T-cell (primary cell): Measurements from ENCODE around the gene NPR3. TPM values are rescaled to one million over a fixed set of nuclear protein-coding genes. Genes with fewer than 3 reads are reported as not detected.

Experiments used
- ATAC-seq, 4 experiments: fragments of 200-7000 bp in 3 of 4; fragments of 150-1000 bp in 1 of 4; cut with Tn5 transposase; replicated peaks in 1 of 4; 1 replicate in 3 of 4; 2 replicates in 1 of 4; pipeline ENCODE4 v1.10.0; 2021; ENCODE audit warnings: moderate library complexity in 3 of 4, mild to moderate bottlenecking in 2 of 4, moderate number of reproducible peaks in 1 of 4
- CTCF ChIA-PET, 2 donors: fragments of 300-600 bp; sonication (Branson Sonifier 250); formaldehyde crosslinking; loops; one replicate each; lab custom pipeline; 2022; ENCODE audit warnings: antibody characterized with exemption in 2 of 2; lab: Charles Lee
- POLR2A ChIA-PET, 2 donors: fragments of 300-600 bp; sonication (Branson Sonifier 250); formaldehyde crosslinking; loops; one replicate each; lab custom pipeline; 2022; ENCODE audit warnings: antibody characterized with exemption in 2 of 2; lab: Charles Lee
- DNase-seq, 35 experiments: peaks; one replicate each; pipeline versions ENCODE4 v3.0.0 to v3.0.0-alpha.2; 2013 to 2023
- H3K27ac ChIP-seq: one replicate; pipeline ENCODE4 v1.5.1; 2013; ENCODE audit warnings: low read length
- H3K27me3 ChIP-seq, 2 experiments: replicated peaks in 1 of 2; 1 replicate in 1 of 2; 2 replicates in 1 of 2; pipeline versions ENCODE4 v1.6.1 to v1.7.0; 2013; ENCODE audit warnings: low read length in 1 of 2, mixed read lengths in 1 of 2; ENCODE audit not compliant: control insufficient read depth in 2 of 2, insufficient read depth in 2 of 2; ENCODE audit errors: extremely low read depth in 1 of 2
- H3K36me3 ChIP-seq, 2 donors: 1 replicate in 1 of 2; 2 replicates in 1 of 2; pipeline versions ENCODE4 v1.6.1 to v1.7.0; 2013; ENCODE audit warnings: low read length in 1 of 2; ENCODE audit not compliant: control insufficient read depth in 2 of 2, insufficient read depth in 1 of 2; ENCODE audit errors: extremely low read depth in 1 of 2
- H3K4me1 ChIP-seq, 2 experiments: 1 replicate in 1 of 2; 2 replicates in 1 of 2; pipeline versions ENCODE4 v1.6.1 to v1.7.0; 2013; ENCODE audit warnings: low read length in 2 of 2, mixed read lengths in 1 of 2; ENCODE audit not compliant: insufficient read depth in 2 of 2, control insufficient read depth in 1 of 2; ENCODE audit errors: extremely low read depth in 1 of 2
- H3K4me3 ChIP-seq, 2 donors: 1 replicate in 1 of 2; 2 replicates in 1 of 2; pipeline versions ENCODE4 v1.5.1 to v1.7.0; 2013; ENCODE audit warnings: mild to moderate bottlenecking in 2 of 2, low read length in 1 of 2, moderate library complexity in 1 of 2; ENCODE audit not compliant: control insufficient read depth in 1 of 2; ENCODE audit errors: extremely low read depth in 1 of 2
- H3K9me3 ChIP-seq: 2 replicates; pipeline ENCODE4 v1.7.0; 2013
- H3K27ac Mint-ChIP-seq, 2 donors: one replicate each; pipeline ENCODE4 v1.8.0; 2020 to 2021; ENCODE audit warnings: mild to moderate bottlenecking in 2 of 2, mixed read lengths in 2 of 2
- H3K27me3 Mint-ChIP-seq, 2 donors: one replicate each; pipeline ENCODE4 v1.8.0; 2021 to 2022; ENCODE audit warnings: mixed read lengths in 2 of 2
- H3K36me3 Mint-ChIP-seq: one replicate; pipeline ENCODE4 v1.8.0; 2021; ENCODE audit warnings: mixed read lengths
- H3K4me1 Mint-ChIP-seq, 3 donors: one replicate each; pipeline ENCODE4 v1.8.0; 2020 to 2022; ENCODE audit warnings: mixed read lengths in 3 of 3, mild to moderate bottlenecking in 1 of 3
- H3K4me3 Mint-ChIP-seq, 3 donors: one replicate each; pipeline ENCODE4 v1.8.0; 2020 to 2022; ENCODE audit warnings: mild to moderate bottlenecking in 3 of 3, mixed read lengths in 3 of 3, moderate library complexity in 3 of 3
- H3K9me3 Mint-ChIP-seq, 3 donors: one replicate each; pipeline ENCODE4 v1.8.0; 2020 to 2022; ENCODE audit warnings: mixed read lengths in 3 of 3
- WGBS: methylation state at CpG from one replicate; pipeline ENCODE4 v1.1.5; 2013; ENCODE audit warnings: missing lambda C conversion rate; ENCODE audit not compliant: insufficient coverage; 5-methylcytosine and 5-hydroxymethylcytosine counted together
- total RNA-seq, 35 experiments: library from RNA in 6 of 35; stranded (reverse) in 6 of 35; fragments of 120-200 nt in 1 of 35; gene quantifications; one replicate each; pipeline versions ENCODE4 v1.2.1 to v1.2.4 and lab custom pipeline; 2013 to 2026

Gene NPR3
- total RNA-seq, 5 donors from 2014 or later (not counting 1 experiment from before 2014, with no cell fraction given), result 0.28 to 0.83 (median 0.54) TPM

GRCh38 chr5:32740651-32741050 is 29.5 kb downstream of the NPR3 start:
- H3K4me3 Mint-ChIP-seq, result no peak overlapping the region
- CTCF ChIA-PET, result no interaction called here
- POLR2A ChIA-PET, result no interaction called here
- no peaks in the 10 kb centered on the region for H3K36me3 ChIP-seq
- no peaks in the 10 kb centered on the region for H3K9me3 ChIP-seq
- H3K4me1 Mint-ChIP-seq, result no peaks in the 10 kb centered on the region
- peaks cover 0 to 7% of the 10 kb centered on the region in 2 donors for H3K27me3 Mint-ChIP-seq
- no peaks in the 10 kb centered on the region for H3K9me3 Mint-ChIP-seq
- no peaks in the 10 kb centered on the region for H3K4me1 ChIP-seq
- H3K27ac Mint-ChIP-seq, result no peak overlapping the region
- ATAC-seq (no peak), DNase-seq (no peak)
- H3K27ac ChIP-seq, result no peak overlapping the region
- no peaks in the 10 kb centered on the region for H3K36me3 Mint-ChIP-seq
- H3K27me3 ChIP-seq, result peaks cover 0 to 5% of the 10 kb centered on the region in 2 experiments
- no peak overlapping the region for H3K4me3 ChIP-seq
- WGBS, result 70% methylated on average over 1 of the region's 4 CpGs

DNA sequence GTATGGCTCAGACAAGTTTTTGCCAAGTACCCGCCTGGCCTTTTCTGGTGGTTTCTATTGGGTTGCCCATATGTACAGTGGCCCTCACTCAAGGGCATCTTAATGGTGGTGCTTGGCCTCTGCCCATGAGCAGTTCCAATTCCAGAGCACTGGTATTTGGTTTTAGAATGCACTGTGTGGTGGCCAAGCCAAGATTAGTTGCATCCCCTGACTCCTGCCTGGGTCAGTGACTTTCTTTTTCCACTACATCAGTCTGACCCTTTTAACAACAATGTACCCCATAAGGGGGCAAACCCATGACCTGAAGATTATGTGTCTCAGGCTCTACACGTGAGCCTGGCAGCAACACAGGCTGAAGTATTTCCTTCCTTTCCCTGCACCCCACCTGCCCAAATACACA is 34.2 kb downstream of the NPR3 start:
- ATAC-seq (no peak), DNase-seq (no peak)
- Histone ChIP-seq H3K4me1 (no peaks in the 10 kb centered on the region), H3K27me3 (peaks cover 0 to 6% of the 10 kb centered on the region in 2 experiments), H3K9me3 (no peaks in the 10 kb centered on the region), H3K4me3 (no peak overlapping the region), H3K36me3 (no peaks in the 10 kb centered on the region), H3K27ac (no peak overlapping the region)
- Mint-ChIP-seq H3K9me3 (peaks cover 0 to 7% (median 0%) of the 10 kb centered on the region in 3 donors), H3K4me3 (no peak overlapping the region), H3K36me3 (no peaks in the 10 kb centered on the region), H3K27me3 (no peaks in the 10 kb centered on the region), H3K27ac (no peak overlapping the region), H3K4me1 (no peaks in the 10 kb centered on the region)
- CTCF ChIA-PET, result no interaction called here
- POLR2A ChIA-PET, result no interaction called here
- 54% methylated on average over 2 of the region's 2 CpGs for WGBS

- Histone ChIP-seq H3K9me3 (no peaks in the 10 kb centered on the region), H3K27ac (no peak overlapping the region), H3K27me3 (peaks cover 0 to 3% of the 10 kb centered on the region in 2 experiments), H3K4me1 (no peaks in the 10 kb centered on the region), H3K4me3 (no peak overlapping the region), H3K36me3 (no peaks in the 10 kb centered on the region)
- Mint-ChIP-seq H3K4me3 (no peak overlapping the region), H3K27me3 (no peaks in the 10 kb centered on the region), H3K27ac (no peak overlapping the region), H3K9me3 (peaks cover 3 to 7% (median 5%) of the 10 kb centered on the region in 3 donors), H3K4me1 (no peaks in the 10 kb centered on the region), H3K36me3 (no peaks in the 10 kb centered on the region)
- CTCF ChIA-PET, result no interaction called here
- no CpG with 5 or more reads among the region's 4 CpGs for WGBS
- POLR2A ChIA-PET, result interaction anchor here in 1 of 2 donors (0.6 kb wide), 1 partner anchor 1386 kb away, joined by 4 read pairs; no protein-coding TSS in a partner anchor
- no peak for DNase-seq
- no peak for ATAC-seq
Measured at GRCh38 chr5:32752411-32752810, 41.3 kb downstream of the NPR3 start.

DNA sequence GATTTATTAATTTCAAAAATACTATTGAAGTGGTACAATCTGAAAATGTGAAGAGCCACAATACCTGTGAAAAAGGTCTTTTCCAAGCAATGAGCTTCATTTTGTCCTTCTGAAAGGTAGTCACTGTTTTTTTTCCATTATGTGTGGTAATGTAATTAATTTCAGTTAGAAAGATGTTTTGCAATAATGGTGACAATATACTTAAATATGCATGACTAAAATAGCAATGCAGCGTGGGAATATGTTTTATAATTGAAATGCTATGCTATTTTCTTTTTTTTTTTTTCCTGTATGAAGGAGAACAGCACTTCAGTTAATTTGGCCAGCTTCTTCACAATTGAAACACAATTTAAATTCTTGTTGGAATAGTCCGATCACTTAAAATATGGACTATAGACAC is 41.9 kb downstream of the NPR3 start:
- Histone ChIP-seq H3K27ac (no peak overlapping the region), H3K27me3 (peaks cover 0 to 3% of the 10 kb centered on the region in 2 experiments), H3K36me3 (no peaks in the 10 kb centered on the region), H3K9me3 (no peaks in the 10 kb centered on the region), H3K4me3 (no peak overlapping the region), H3K4me1 (no peaks in the 10 kb centered on the region)
- Mint-ChIP-seq H3K4me1 (no peaks in the 10 kb centered on the region), H3K27me3 (no peaks in the 10 kb centered on the region), H3K9me3 (peaks cover 3 to 5% (median 5%) of the 10 kb centered on the region in 3 donors), H3K4me3 (no peak overlapping the region), H3K27ac (no peak overlapping the region), H3K36me3 (no peaks in the 10 kb centered on the region)
- no peak for ATAC-seq
- POLR2A ChIA-PET, result interaction anchor here in 1 of 2 donors (0.6 kb wide), 1 partner anchor 1387 kb away, joined by 4 read pairs; no protein-coding TSS in a partner anchor
- no CpG with 5 or more reads among the region's 2 CpGs for WGBS
- no peak for DNase-seq
- CTCF ChIA-PET, result interaction anchor here in 1 of 2 donors (0.9 kb wide), 1 partner anchor 44 kb away, joined by 3 read pairs; no protein-coding TSS in a partner anchor

GRCh38 chr5:32753765-32754164 is 42.6 kb downstream of the NPR3 start:
- Histone ChIP-seq H3K27ac (no peak overlapping the region), H3K4me3 (no peak overlapping the region), H3K9me3 (no peaks in the 10 kb centered on the region), H3K36me3 (no peaks in the 10 kb centered on the region), H3K27me3 (peaks cover 0 to 3% of the 10 kb centered on the region in 2 experiments), H3K4me1 (no peaks in the 10 kb centered on the region)
- POLR2A ChIA-PET, result no interaction called here
- no peaks in the 10 kb centered on the region for H3K27me3 Mint-ChIP-seq
- H3K36me3 Mint-ChIP-seq, result no peaks in the 10 kb centered on the region
- CTCF ChIA-PET, result interaction anchor here in 1 of 2 donors (0.9 kb wide), 1 partner anchor 45 kb away, joined by 3 read pairs; no protein-coding TSS in a partner anchor
- DNase-seq (no peak), ATAC-seq (no peak)
- no peak overlapping the region for H3K27ac Mint-ChIP-seq
- no peak overlapping the region for H3K4me3 Mint-ChIP-seq
- H3K4me1 Mint-ChIP-seq, result no peaks in the 10 kb centered on the region
- H3K9me3 Mint-ChIP-seq, result peaks cover 3 to 12% (median 5%) of the 10 kb centered on the region in 3 donors

DNA sequence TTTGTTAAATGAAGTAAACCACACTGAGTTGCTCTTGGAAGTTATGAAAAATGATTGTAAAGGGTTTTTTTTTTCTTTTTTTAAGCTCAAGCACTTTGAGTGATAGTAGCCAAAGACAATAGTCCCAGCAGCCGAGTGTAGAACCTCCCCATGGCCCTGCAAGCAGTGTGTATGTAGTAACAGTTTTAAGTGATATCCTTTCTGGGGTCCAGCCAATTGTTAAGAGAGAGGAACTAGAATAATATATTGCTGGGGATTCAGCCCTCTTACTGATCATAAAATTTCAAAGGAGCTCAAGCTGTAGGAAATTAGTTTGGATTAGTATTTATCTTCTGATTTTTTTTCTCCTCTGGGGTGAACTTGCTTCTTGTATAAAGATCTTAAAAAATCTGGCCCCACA is 43.2 kb downstream of the NPR3 start:
- no peaks in the 10 kb centered on the region for H3K9me3 ChIP-seq
- H3K4me3 Mint-ChIP-seq, result no peak overlapping the region
- CTCF ChIA-PET, result interaction anchor here in 1 of 2 donors (0.6 kb wide), 1 partner anchor 17 kb away, joined by 3 read pairs; no protein-coding TSS in a partner anchor
- no peaks in the 10 kb centered on the region for H3K27me3 Mint-ChIP-seq
- H3K4me1 ChIP-seq, result no peaks in the 10 kb centered on the region
- no peak overlapping the region for H3K27ac ChIP-seq
- POLR2A ChIA-PET, result no interaction called here
- H3K27me3 ChIP-seq, result peaks cover 0 to 3% of the 10 kb centered on the region in 2 experiments
- no peaks in the 10 kb centered on the region for H3K36me3 ChIP-seq
- no peak for DNase-seq
- no peak for ATAC-seq
- H3K27ac Mint-ChIP-seq, result no peak overlapping the region
- no peaks in the 10 kb centered on the region for H3K4me1 Mint-ChIP-seq
- H3K4me3 ChIP-seq, result no peak overlapping the region
- WGBS, result no CpG with 5 or more reads among the region's 1 CpG
- H3K36me3 Mint-ChIP-seq, result no peaks in the 10 kb centered on the region
- peaks cover 3 to 12% (median 7%) of the 10 kb centered on the region in 3 donors for H3K9me3 Mint-ChIP-seq
